Activated naive CD8-positive, alpha-beta T cell treated with anti-CD3 and anti-CD28 coated beads, Interleukin-2, amount 10 ng/mL, durations not matched to agents 7 days and 5 days (primary cell): Measurements from ENCODE around the gene FOXB2. TPM values are rescaled to one million over a fixed set of nuclear protein-coding genes. Genes with fewer than 3 reads are reported as not detected.
"Not testable (repeated sequence)": the region's sequence is repeated elsewhere in the genome, so short reads cannot be mapped to it uniquely, and the experiment has no call there.

Experiments
- ATAC-seq: fragments of 150-1000 bp; cut with Tn5 transposase; one replicate; pipeline ENCODE4 v1.10.0; 2021; ENCODE audit warnings: low read depth, moderate library complexity
- POLR2A ChIA-PET: fragments of 350-600 bp; sonication (Branson Sonifier 250); formaldehyde crosslinking; loops from one replicate; lab custom pipeline; 2021; ENCODE audit warnings: antibody characterized with exemption; lab: Charles Lee
- DNase-seq: peaks from one replicate; pipeline ENCODE4 v3.0.0; 2021
- H3K27ac Mint-ChIP-seq: one replicate; pipeline ENCODE4 v1.8.0; 2022; ENCODE audit warnings: mild to moderate bottlenecking, mixed read lengths
- H3K27me3 Mint-ChIP-seq: one replicate; pipeline ENCODE4 v1.8.0; 2022; ENCODE audit warnings: mild to moderate bottlenecking, moderate library complexity, mixed read lengths
- H3K36me3 Mint-ChIP-seq: one replicate; pipeline ENCODE4 v1.8.0; 2021; ENCODE audit warnings: mild to moderate bottlenecking, mixed read lengths
- H3K4me1 Mint-ChIP-seq: one replicate; pipeline ENCODE4 v1.8.0; 2021; ENCODE audit warnings: mixed read lengths
- H3K4me3 Mint-ChIP-seq: one replicate; pipeline ENCODE4 v1.8.0; 2022; ENCODE audit warnings: mild to moderate bottlenecking, moderate library complexity, mixed read lengths
- H3K9me3 Mint-ChIP-seq: one replicate; pipeline ENCODE4 v1.8.0; 2021; ENCODE audit warnings: mixed read lengths
- total RNA-seq, 2 experiments: library from RNA; stranded (reverse); gene quantifications; one replicate each; pipeline ENCODE4 v1.2.3, GENCODE V29; 2021

Gene FOXB2
- not detected for total RNA-seq

GRCh38 chr9:77019236-77019925 lies at the start of gene FOXB2:
TSS of gene FOXB2 (plus strand) at chr9:77019655. CDS start at chr9:77019655, 0 bp downstream.
- H3K27me3 Mint-ChIP-seq, result peaks cover 82% of the 10 kb centered on the region
- peak within 1 kb of the TSS; percentile 30 for H3K4me3 Mint-ChIP-seq
- H3K9me3 Mint-ChIP-seq, result no peaks in the 10 kb centered on the region
- H3K36me3 Mint-ChIP-seq, result peaks cover 7% of the 10 kb centered on the region
- DNase-seq, result peak; percentile 40
- peaks cover 15% of the 10 kb centered on the region for H3K4me1 Mint-ChIP-seq
- POLR2A ChIA-PET, result no interaction called here
- ATAC-seq, result no peak
- peak within 1 kb of the TSS; percentile 78 for H3K27ac Mint-ChIP-seq

GRCh38 chr9:76969716-76970115 lies 49.7 kb upstream of the FOXB2 start:
- Mint-ChIP-seq H3K4me3 (no peak overlapping the region), H3K9me3 (peaks cover 3% of the 10 kb centered on the region), H3K27ac (no peak overlapping the region), H3K36me3 (no peaks in the 10 kb centered on the region), H3K27me3 (peaks cover 3% of the 10 kb centered on the region), H3K4me1 (no peaks in the 10 kb centered on the region)
- no peak for ATAC-seq
- no peak for DNase-seq
- POLR2A ChIA-PET, result no interaction called here

GRCh38 chr9:76978831-76979230 lies 40.6 kb upstream of the FOXB2 start:
- H3K4me1 Mint-ChIP-seq, ATAC-seq, H3K27me3 Mint-ChIP-seq, POLR2A ChIA-PET, H3K9me3 Mint-ChIP-seq, H3K4me3 Mint-ChIP-seq, DNase-seq, H3K36me3 Mint-ChIP-seq, H3K27ac Mint-ChIP-seq: not testable (repeated sequence)

GRCh38 chr9:76980566-76980965 lies 38.9 kb upstream of the FOXB2 start:
- H3K9me3 Mint-ChIP-seq, result no peaks in the 10 kb centered on the region
- no peak overlapping the region for H3K4me3 Mint-ChIP-seq
- H3K36me3 Mint-ChIP-seq, result no peaks in the 10 kb centered on the region
- peaks cover 4% of the 10 kb centered on the region for H3K27me3 Mint-ChIP-seq
- POLR2A ChIA-PET, result no interaction called here
- no peak for DNase-seq
- H3K4me1 Mint-ChIP-seq, result no peaks in the 10 kb centered on the region
- no peak overlapping the region for H3K27ac Mint-ChIP-seq
- ATAC-seq, result no peak

- ATAC-seq (no peak), DNase-seq (no peak)
- Mint-ChIP-seq H3K27ac (no peak overlapping the region), H3K36me3 (no peaks in the 10 kb centered on the region), H3K27me3 (peaks cover 15% of the 10 kb centered on the region), H3K4me1 (no peaks in the 10 kb centered on the region), H3K9me3 (no peaks in the 10 kb centered on the region), H3K4me3 (no peak overlapping the region)
- POLR2A ChIA-PET, result no interaction called here
Observed at GRCh38 chr9:76984486-76984885, 35.0 kb upstream of the FOXB2 start.

GRCh38 chr9:76985581-76985980 lies 33.9 kb upstream of the FOXB2 start:
- Mint-ChIP-seq H3K4me1 (no peaks in the 10 kb centered on the region), H3K36me3 (no peaks in the 10 kb centered on the region), H3K27me3 (peaks cover 14% of the 10 kb centered on the region), H3K9me3 (no peaks in the 10 kb centered on the region), H3K4me3 (no peak overlapping the region), H3K27ac (no peak overlapping the region)
- ATAC-seq, result no peak
- DNase-seq, result no peak
- POLR2A ChIA-PET, result no interaction called here

GRCh38 chr9:76987594-76988200 lies 31.8 kb upstream of the FOXB2 start:
- no peaks in the 10 kb centered on the region for H3K4me1 Mint-ChIP-seq
- POLR2A ChIA-PET, result no interaction called here
- ATAC-seq, result no peak
- no peaks in the 10 kb centered on the region for H3K36me3 Mint-ChIP-seq
- no peak overlapping the region for H3K27ac Mint-ChIP-seq
- H3K27me3 Mint-ChIP-seq, result peaks cover 13% of the 10 kb centered on the region
- H3K4me3 Mint-ChIP-seq, result no peak overlapping the region
- H3K9me3 Mint-ChIP-seq, result no peaks in the 10 kb centered on the region
- no peak for DNase-seq

GRCh38 chr9:76988941-76989340 lies 30.5 kb upstream of the FOXB2 start:
- H3K27me3 Mint-ChIP-seq, result peaks cover 13% of the 10 kb centered on the region
- no peak overlapping the region for H3K27ac Mint-ChIP-seq
- ATAC-seq (no peak), DNase-seq (no peak)
- no peak overlapping the region for H3K4me3 Mint-ChIP-seq
- H3K9me3 Mint-ChIP-seq, result no peaks in the 10 kb centered on the region
- H3K4me1 Mint-ChIP-seq, result no peaks in the 10 kb centered on the region
- H3K36me3 Mint-ChIP-seq, result no peaks in the 10 kb centered on the region
- POLR2A ChIA-PET, result no interaction called here

GRCh38 chr9:76989501-76989900 lies 30.0 kb upstream of the FOXB2 start:
- no peak overlapping the region for H3K27ac Mint-ChIP-seq
- H3K36me3 Mint-ChIP-seq, result no peaks in the 10 kb centered on the region
- DNase-seq (no peak), ATAC-seq (no peak)
- peaks cover 13% of the 10 kb centered on the region for H3K27me3 Mint-ChIP-seq
- POLR2A ChIA-PET, result no interaction called here
- no peak overlapping the region for H3K4me3 Mint-ChIP-seq
- H3K4me1 Mint-ChIP-seq, result no peaks in the 10 kb centered on the region
- no peaks in the 10 kb centered on the region for H3K9me3 Mint-ChIP-seq

- DNase-seq (no peak), ATAC-seq (no peak)
- Mint-ChIP-seq H3K27ac (no peak overlapping the region), H3K9me3 (no peaks in the 10 kb centered on the region), H3K4me3 (no peak overlapping the region), H3K4me1 (no peaks in the 10 kb centered on the region), H3K36me3 (no peaks in the 10 kb centered on the region), H3K27me3 (no peaks in the 10 kb centered on the region)
- POLR2A ChIA-PET, result no interaction called here
Observed at GRCh38 chr9:76996700-76997099, 22.8 kb upstream of the FOXB2 start.

GRCh38 chr9:76999261-76999660 lies 20.2 kb upstream of the FOXB2 start:
- Mint-ChIP-seq H3K4me1 (no peaks in the 10 kb centered on the region), H3K27ac (no peak overlapping the region), H3K4me3 (no peak overlapping the region), H3K27me3 (no peaks in the 10 kb centered on the region), H3K9me3 (no peaks in the 10 kb centered on the region), H3K36me3 (no peaks in the 10 kb centered on the region)
- POLR2A ChIA-PET, result no interaction called here
- DNase-seq (no peak), ATAC-seq (no peak)

GRCh38 chr9:77000330-77000729 lies 19.1 kb upstream of the FOXB2 start:
- H3K36me3 Mint-ChIP-seq, result no peaks in the 10 kb centered on the region
- H3K27me3 Mint-ChIP-seq, result peaks cover 2% of the 10 kb centered on the region
- no peaks in the 10 kb centered on the region for H3K4me1 Mint-ChIP-seq
- ATAC-seq (no peak), DNase-seq (no peak)
- H3K9me3 Mint-ChIP-seq, result no peaks in the 10 kb centered on the region
- no peak overlapping the region for H3K4me3 Mint-ChIP-seq
- no peak overlapping the region for H3K27ac Mint-ChIP-seq
- POLR2A ChIA-PET, result no interaction called here

GRCh38 chr9:77003366-77003765 lies 16.1 kb upstream of the FOXB2 start:
- H3K27me3 Mint-ChIP-seq, result peaks cover 8% of the 10 kb centered on the region
- no peak for DNase-seq
- no peaks in the 10 kb centered on the region for H3K36me3 Mint-ChIP-seq
- H3K4me3 Mint-ChIP-seq, result no peak overlapping the region
- no peak overlapping the region for H3K27ac Mint-ChIP-seq
- POLR2A ChIA-PET, result no interaction called here
- no peaks in the 10 kb centered on the region for H3K4me1 Mint-ChIP-seq
- no peak for ATAC-seq
- H3K9me3 Mint-ChIP-seq, result no peaks in the 10 kb centered on the region

- Mint-ChIP-seq H3K9me3 (no peaks in the 10 kb centered on the region), H3K36me3 (no peaks in the 10 kb centered on the region), H3K27me3 (peaks cover 22% of the 10 kb centered on the region), H3K4me1 (no peaks in the 10 kb centered on the region), H3K27ac (no peak overlapping the region), H3K4me3 (no peak overlapping the region)
- POLR2A ChIA-PET, result no interaction called here
- ATAC-seq, result no peak
- no peak for DNase-seq
Observed at GRCh38 chr9:77005216-77005615, 14.2 kb upstream of the FOXB2 start.
